NCI-H345 treated with DMSO at 0.1 percent for 48 hours (cell line): ENCODE results near the gene STRIP2.
"Not testable (repeated sequence)": the region's sequence is repeated elsewhere in the genome, so short reads cannot be mapped to it uniquely, and the experiment has no call there.

Source experiments
- DNase-seq: peaks from one replicate; lab custom pipeline; 2025; ENCODE audit not compliant: unreplicated experiment; lab: John Stamatoyannopoulos, UW

Gene STRIP2

DNA sequence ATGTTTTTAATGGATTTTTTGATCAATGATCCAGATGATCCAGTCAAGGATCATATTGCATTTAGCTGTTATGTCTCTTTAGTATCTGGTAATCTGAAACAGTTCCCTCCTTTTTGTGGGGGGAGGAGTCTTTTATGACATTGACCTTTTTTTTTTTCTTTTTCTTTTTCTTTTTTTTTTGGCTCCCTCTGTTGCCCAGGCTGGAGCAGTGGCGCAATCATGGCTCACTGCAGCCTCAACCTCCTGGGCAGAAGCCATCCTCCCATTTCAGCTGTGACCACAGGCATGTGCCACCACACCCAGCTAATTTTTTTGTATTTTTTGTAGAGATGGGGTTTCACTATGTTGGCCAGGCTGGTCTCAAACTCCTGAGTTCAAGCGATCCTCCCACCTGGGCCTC lies 90.2 kb downstream of the STRIP2 start:
- DNase-seq = not testable (repeated sequence)

DNA sequence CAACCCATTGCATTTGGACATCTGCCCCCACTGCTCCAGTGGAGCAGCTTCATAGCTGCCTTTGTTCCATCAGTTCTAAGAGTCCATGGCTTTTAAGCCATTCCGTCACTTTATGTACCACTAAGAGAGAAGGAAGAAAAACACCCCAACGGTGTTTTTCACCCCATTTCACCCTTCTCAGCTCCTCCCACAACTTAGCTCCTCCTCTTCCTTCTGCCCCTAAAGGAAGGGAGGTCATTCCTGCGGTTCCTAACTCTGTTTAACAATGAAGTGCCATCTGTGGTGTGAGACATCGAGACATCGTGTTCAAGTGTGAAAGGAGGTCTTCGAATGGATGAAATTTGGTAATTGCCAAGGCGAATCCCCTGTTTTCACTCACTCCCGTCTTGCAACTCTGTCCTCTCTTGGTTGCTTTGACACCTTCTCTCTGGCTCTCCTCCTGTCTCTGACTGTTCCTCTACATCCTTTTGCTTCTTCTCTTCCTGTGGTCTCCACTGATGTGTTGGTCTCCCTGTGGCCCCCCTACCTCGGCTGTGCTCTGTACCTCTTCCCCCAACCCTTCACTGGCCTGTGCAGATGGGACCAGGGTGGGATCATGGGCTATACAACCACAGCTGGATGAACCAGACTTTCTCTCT lies 91.1 kb downstream of the STRIP2 start:
- no peak for DNase-seq

DNA sequence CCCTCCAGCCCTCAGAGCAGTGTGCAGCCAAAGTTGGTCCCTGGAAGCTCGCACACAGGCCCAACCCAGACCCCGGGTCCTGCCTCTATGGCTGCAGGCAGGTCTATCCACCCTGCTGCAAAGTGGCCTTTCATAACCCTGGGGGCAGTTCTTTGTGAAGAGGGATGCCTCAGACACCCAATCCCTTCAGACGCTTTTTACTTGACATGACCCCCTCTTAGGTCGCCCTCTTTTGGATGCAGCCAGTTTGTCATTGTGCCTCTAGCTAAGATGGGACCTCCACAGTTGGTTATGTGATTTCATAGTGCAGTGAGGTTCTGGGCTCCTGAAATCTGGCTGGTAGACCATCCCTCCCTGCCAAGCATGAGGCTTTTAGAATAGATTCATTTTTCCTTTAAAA lies 95.4 kb downstream of the STRIP2 start:
- DNase-seq = no peak

DNA sequence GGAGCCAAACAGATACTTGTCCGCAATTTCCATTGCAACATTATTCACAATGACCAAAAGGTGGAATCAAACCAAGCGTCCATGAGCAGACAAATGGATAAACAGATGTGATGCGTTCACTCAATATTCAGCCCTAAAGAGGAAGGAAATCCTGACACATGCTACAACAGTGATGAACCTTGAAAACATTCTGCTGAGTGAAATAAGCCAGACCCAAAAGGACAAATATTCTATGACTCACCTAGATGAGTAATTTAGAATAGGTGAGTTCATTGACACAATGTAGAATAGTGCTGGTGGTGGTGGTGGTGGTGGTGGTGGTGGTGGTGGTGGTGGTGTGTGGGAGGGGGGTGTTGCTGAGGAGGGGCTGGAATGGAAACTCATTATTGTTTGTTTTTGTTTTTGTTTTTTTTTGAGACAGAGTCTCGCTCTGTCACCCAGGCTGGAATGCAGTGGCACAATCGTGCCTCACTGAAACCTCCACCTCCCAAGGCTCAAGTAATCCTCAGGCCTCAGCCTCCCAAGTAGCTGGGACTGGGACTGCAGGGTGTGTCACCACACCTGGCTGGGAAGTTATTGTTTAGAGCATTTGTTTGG lies 96.7 kb downstream of the STRIP2 start:
- DNase-seq = no peak

DNA sequence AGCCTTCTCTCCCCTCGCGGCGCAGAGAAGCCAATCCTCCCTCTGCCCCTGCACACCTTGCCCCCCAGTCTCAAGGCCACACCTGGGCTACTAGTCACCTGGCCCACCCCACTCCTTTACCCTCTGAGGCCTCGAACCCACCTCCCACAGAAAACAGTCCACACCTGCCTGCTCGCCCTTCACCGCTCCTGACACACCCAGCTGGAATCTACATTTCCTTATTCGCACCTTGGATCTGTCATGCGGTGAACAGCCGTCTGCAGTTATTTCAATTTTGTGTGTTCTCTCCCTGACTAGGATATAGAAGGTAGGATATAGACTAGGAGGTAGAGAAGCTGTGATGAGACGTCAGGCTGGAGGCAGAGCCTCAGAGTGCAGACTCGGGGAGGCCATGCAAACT lies 97.5 kb downstream of the STRIP2 start:
- no peak for DNase-seq

DNA sequence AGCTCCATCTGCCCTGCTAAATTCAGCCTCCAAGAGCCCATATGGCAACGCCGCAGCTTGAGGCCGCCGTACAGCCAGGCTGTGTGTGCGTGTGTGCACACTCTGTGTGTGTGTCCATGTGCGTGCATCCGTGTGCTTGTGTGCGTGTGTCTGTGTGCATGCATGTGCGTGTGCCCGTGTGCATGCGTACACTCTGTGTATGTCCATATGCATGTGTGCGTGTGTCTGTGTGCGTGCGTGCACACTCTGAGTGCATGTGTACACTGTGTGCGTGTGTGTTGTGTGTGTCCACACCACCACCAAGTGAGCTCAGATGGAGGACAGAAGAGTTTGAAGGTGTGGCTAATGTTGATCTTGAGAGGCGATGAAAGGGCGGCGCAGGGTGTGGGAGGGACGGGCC lies 98.1 kb downstream of the STRIP2 start:
- no peak for DNase-seq

DNA sequence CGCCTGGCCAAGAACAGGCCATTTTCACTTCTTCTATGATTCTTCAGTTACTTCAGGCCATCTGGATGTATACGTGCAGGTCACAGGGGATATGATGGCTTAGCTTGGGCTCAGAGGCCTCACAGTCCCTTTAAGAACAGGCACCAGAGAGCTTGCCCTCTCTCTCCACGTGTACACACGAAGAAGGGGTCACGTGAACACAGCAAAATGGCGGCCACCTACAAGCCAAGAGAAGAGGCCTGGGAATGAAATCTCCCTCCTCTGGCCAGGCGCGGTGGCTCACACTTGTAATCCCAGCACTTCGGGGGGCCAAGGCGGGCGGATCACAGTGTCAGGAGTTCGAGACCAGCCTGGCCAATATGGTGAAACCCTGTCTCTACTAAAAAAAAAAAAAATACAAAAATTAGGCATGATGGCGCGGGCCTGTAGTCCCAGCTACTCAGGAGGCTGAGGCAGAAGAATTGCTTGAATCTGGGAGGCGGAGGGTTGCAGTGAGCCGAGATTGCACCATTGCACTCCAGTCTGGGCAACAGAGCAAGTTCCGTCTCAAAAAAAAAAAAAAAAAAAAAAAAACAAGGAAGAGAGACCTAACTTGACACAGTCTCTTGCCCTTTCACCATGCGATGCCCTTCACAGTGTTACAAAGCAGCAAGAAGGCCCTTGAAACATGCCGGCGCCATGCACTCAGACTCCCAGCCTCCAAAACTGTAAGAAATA lies 100.5 kb downstream of the STRIP2 start:
- DNase-seq = not testable (repeated sequence)

DNA sequence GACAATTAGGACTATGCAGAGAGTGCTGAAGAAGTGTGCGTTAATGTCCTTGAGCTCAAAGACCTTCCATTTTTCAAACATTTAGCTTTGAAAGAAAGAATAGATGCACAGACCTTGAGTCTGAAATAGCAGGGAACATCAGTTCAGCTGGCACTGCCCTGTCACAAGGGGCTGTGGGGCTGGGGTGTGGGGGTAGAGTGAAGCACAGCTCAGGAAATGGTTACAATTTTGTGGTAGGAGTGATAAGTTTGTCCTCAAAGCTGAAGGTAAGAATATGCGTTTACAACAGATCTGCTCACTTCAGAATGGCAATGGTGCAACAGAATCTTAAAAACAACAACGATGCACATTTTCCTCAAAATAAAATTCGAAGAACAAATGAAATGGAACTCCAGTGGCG lies 101.7 kb downstream of the STRIP2 start:
- no peak for DNase-seq

DNA sequence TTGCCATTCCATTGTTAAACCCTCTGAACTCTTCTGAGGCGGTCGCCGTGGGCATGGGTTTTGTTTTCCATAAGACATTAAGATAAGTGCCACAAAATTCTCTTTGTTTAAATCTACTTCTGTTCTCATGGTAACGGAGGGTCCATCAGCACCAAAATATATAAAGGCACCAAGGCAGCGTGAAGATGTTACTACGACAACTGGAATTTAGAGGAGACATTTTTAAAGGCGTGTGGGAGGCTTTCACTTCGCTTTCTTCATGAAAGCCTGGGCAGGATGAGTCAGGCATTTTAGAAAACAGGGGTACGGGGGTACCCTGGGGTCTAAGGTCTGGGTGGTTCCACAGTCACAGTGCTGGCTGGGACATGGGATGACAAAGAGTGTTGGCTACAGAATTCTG lies 102.1 kb downstream of the STRIP2 start:
- no peak for DNase-seq
